Measurements from ENCODE around the gene TBC1D24. TPM values are rescaled to one million over a fixed set of nuclear protein-coding genes. Genes with fewer than 3 reads are reported as not detected.

The TBC1D24 gene
- total and polyA plus RNA-seq, 9 of the 15 experiments (the other 6 are each of a cell fraction or from before 2014, with no cell fraction given): 1.7 to 22.6 (median 7.2) TPM

DNA sequence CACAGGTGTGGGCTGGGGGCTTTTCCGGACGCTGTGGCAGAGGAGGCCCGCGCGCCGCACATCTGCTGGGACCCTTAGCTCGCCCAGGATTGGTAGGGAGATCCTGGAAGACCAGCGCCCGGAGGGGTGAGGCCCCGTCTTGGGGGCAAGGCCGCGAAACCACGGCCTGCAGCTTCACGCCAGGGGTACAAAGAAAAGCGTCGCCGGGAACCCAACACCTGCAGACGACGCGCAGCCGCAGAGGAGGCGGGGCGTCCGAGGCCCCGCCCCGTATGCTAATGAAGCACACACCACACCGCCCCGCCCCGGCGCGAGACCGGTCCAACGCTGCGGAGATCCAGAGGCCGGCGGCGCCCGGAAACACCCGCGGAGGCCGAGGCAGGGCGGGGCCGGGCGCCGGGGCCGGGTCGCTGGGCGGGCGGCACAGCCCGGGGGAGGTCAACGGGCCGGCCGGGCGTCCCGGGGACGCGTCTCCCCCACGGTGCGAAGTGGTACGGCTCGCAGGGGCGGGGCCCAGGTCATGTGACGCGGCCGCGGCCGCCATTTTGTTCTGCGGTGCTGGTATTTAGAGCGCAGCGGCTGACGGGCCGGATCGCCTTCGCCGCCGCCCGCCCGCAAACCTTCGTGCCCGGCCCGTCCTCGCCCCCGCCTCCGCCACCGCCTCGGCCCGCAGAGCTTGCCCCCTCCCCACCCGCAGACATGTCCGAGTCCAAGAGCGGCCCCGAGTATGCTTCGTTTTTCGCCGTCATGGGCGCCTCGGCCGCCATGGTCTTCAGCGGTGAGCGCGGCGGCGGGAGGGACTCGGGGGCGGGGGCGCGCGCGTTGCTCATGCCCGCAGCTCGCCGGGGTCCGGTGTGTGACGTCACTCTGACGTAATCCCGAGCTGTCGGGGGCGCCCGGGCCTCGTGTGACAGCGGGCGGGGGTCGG lies 38.7 kb downstream of the TBC1D24 start, which contains the start of gene ATP6V0C (continued):
- TF ChIP-seq STAT6 (CRISPR knock-in tag; IDR thresholded peaks at IDR 0.05): no peak
- TF ChIP-seq BCL6 (CRISPR knock-in tag; IDR thresholded peaks at IDR 0.05): no peak
- TF ChIP-seq KAT8 (IDR thresholded peaks at IDR 0.05; ENCODE audit: low read depth): no peak
- TF ChIP-seq HNRNPUL1 (IDR thresholded peaks at IDR 0.05; ENCODE audit: low read length): no peak
- TF ChIP-seq, protein P1, sequence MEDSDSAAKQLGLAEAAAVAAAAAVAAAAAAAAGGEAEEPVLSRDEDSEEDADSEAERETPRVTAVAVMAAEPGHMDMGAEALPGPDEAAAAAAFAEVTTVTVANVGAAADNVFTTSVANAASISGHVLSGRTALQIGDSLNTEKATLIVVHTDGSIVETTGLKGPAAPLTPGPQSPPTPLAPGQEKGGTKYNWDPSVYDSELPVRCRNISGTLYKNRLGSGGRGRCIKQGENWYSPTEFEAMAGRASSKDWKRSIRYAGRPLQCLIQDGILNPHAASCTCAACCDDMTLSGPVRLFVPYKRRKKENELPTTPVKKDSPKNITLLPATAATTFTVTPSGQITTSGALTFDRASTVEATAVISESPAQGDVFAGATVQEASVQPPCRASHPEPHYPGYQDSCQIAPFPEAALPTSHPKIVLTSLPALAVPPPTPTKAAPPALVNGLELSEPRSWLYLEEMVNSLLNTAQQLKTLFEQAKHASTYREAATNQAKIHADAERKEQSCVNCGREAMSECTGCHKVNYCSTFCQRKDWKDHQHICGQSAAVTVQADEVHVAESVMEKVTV (CRISPR knock-in tag; IDR thresholded peaks at IDR 0.05): no peak
- TF ChIP-seq ELF2 (CRISPR knock-in tag; IDR thresholded peaks at IDR 0.05): no peak
- peak; percentile 89 for TF ChIP-seq ATF3 (IDR thresholded peaks at IDR 0.05)
- no peak for TF ChIP-seq ATF3 (CRISPR knock-in tag; conservative IDR thresholded peaks at IDR 0.05)
- TF ChIP-seq ZBTB1 (CRISPR knock-in tag; IDR thresholded peaks at IDR 0.05; ENCODE audit: borderline replicate concordance, low read depth): 0 out of 2 replicates have a peak, but pooled peaks have one; percentile 59
- TF ChIP-seq NCOR1 (IDR thresholded peaks at IDR 0.05): no peak
- TF ChIP-seq CREB1 (IDR thresholded peaks at IDR 0.05): peak; percentile 90
- peak; percentile 92 for TF ChIP-seq CREB1 (CRISPR knock-in tag; IDR thresholded peaks at IDR 0.05)
- TF ChIP-seq ZNF274 (IDR thresholded peaks at IDR 0.05; ENCODE audit: borderline replicate concordance, low read depth, low read length): no peak
- TF ChIP-seq NCOA2 (IDR thresholded peaks at IDR 0.05; ENCODE audit: partially characterized antibody in 2 of 2): no peak
- TF ChIP-seq, protein P2, sequence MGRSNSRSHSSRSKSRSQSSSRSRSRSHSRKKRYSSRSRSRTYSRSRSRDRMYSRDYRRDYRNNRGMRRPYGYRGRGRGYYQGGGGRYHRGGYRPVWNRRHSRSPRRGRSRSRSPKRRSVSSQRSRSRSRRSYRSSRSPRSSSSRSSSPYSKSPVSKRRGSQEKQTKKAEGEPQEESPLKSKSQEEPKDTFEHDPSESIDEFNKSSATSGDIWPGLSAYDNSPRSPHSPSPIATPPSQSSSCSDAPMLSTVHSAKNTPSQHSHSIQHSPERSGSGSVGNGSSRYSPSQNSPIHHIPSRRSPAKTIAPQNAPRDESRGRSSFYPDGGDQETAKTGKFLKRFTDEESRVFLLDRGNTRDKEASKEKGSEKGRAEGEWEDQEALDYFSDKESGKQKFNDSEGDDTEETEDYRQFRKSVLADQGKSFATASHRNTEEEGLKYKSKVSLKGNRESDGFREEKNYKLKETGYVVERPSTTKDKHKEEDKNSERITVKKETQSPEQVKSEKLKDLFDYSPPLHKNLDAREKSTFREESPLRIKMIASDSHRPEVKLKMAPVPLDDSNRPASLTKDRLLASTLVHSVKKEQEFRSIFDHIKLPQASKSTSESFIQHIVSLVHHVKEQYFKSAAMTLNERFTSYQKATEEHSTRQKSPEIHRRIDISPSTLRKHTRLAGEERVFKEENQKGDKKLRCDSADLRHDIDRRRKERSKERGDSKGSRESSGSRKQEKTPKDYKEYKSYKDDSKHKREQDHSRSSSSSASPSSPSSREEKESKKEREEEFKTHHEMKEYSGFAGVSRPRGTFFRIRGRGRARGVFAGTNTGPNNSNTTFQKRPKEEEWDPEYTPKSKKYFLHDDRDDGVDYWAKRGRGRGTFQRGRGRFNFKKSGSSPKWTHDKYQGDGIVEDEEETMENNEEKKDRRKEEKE (IDR thresholded peaks at IDR 0.05; ENCODE audit: borderline replicate concordance in 1 of 2, control insufficient read depth in 1 of 2, low read depth in 2 of 2, low read length in 1 of 2): 0 out of 4 replicates have a peak, but pooled peaks of 1 of the 2 experiments have one; percentile 35
- no peak for TF ChIP-seq ZNF830 (CRISPR knock-in tag; IDR thresholded peaks at IDR 0.05)
- peak; percentile 53 for TF ChIP-seq C11orf30 (IDR thresholded peaks at IDR 0.05; ENCODE audit: low read depth)
- TF ChIP-seq GABPA (tag; conservative IDR thresholded peaks at IDR 0.05; ENCODE audit: low read depth): peak; percentile 75
- TF ChIP-seq ZNF23 (CRISPR knock-in tag; IDR thresholded peaks at IDR 0.05): no peak
- no peak for TF ChIP-seq ZC3H8 (IDR thresholded peaks at IDR 0.05)
